ENCODE data around the gene SQOR. TPM values are rescaled to one million over a fixed set of nuclear protein-coding genes. Genes with fewer than 3 reads are reported as not detected.
A peak's percentile ranks its signal among the peaks of the same experiment; 100 is the strongest.

Gene SQOR
- 10 to 100 TPM; 67.0 to 90.3 (median 84.1) TPM for total RNA-seq

DNA sequence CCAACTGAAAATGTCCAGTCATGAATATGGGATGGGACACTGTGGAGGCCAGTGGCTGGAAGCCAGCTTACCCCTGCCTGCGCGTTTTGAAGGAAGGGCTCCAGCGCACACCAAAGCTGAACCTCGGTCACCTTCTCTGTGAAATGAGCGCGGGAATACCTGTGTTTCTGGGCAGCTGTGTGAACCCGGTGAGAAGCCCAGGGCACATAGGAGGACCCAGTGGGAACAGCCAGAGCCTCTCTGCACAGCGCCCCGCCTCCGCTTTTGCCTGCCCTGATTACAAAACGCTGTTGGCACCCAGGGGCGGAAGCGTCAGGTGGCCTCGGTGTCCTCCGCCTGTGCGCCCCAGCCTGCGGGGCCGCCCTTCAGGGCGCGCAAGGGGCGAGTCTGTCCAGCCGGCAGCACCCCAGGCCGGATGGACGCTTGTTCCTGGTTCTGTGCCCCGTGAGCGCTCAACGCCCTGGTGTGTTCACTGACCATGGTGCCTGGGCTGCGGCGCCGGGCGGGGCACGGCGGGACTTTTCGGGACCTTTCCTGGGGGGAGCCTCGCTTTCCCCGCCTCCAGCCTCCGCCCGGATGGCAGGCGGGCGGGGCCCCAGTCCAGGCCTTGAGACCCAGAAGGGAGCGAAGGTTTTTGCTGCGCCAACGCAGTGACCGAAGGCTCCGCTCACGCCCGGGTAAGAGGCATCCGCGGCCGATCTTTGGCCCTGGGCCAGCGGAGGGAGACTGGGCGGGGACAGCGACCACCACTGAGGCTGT is at the start of gene SQOR:
Gene SQOR, plus strand, starts transcription at position 598 of the 759 bp plus-strand sequence. CDS start 23,895 bp downstream, outside the sequence.
- TF ChIP-seq, protein P1, sequence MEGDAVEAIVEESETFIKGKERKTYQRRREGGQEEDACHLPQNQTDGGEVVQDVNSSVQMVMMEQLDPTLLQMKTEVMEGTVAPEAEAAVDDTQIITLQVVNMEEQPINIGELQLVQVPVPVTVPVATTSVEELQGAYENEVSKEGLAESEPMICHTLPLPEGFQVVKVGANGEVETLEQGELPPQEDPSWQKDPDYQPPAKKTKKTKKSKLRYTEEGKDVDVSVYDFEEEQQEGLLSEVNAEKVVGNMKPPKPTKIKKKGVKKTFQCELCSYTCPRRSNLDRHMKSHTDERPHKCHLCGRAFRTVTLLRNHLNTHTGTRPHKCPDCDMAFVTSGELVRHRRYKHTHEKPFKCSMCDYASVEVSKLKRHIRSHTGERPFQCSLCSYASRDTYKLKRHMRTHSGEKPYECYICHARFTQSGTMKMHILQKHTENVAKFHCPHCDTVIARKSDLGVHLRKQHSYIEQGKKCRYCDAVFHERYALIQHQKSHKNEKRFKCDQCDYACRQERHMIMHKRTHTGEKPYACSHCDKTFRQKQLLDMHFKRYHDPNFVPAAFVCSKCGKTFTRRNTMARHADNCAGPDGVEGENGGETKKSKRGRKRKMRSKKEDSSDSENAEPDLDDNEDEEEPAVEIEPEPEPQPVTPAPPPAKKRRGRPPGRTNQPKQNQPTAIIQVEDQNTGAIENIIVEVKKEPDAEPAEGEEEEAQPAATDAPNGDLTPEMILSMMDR (IDR thresholded peaks at IDR 0.05), result no peak
- ATAC-seq (ENCODE audit: low FRiP score) (peak; percentile 75), DNase-seq (ENCODE audit: low spot score) (peak; percentile 57)

DNA sequence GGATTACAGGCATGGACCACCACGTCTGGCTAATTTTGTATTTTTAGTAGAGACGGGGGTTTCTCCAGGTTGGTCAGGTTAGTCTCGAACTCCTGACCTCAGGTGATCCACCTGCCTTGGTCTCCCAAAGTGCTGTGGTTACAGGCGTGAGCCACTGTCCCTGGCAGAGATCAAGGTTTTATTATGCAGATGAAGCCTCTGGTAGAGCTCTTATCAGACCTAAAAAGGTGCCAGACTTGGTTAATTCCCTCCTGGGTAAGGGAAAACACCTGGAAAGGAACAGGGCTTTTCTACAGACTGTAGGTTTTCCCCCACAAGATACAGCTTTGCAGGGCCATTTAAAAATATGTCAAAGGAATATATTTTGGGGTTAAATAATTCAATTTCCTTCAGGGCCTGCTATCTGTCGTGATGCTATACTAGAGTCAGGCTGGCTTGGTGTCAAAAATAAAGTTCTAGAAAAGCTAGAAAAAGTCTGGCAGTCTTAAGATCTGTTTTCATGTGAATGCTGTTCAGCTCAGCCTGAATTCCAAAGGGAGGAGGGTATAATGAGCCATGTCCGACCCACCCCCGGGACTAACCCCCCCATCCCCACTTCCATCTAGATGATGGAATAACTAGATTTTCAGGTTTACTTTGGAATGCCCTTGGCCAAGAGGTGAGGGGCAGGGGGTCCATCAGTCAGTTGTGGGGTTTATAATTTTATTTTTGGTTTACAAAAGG is 49.6 kb upstream of the SQOR start:
- ATAC-seq (ENCODE audit: low FRiP score) (no peak), DNase-seq (ENCODE audit: low spot score) (no peak)
- TF ChIP-seq, protein P1 (IDR thresholded peaks at IDR 0.05), result no peak

DNA sequence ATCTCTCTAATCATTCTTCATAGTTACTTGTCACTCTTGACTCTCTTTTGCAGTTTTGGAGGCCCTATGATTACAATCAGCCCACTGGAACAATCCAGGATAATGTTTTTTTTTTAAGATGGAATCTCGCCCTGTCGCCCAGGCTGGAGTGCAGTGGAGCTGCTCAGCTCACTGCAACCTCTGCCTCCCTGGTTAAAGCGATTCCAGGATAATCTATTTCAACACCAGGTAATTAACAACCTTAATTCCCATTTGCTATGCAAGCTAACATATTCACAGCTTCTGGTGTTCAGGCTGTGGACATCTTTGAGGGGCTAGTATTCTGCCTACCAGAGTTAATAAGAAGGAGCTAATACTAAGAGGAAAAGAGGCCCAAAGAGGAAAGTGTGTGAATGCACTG is 48.7 kb upstream of the SQOR start:
- no peak for DNase-seq (ENCODE audit: low spot score)
- TF ChIP-seq, protein P1 (IDR thresholded peaks at IDR 0.05), result no peak
- ATAC-seq (ENCODE audit: low FRiP score), result no peak

DNA sequence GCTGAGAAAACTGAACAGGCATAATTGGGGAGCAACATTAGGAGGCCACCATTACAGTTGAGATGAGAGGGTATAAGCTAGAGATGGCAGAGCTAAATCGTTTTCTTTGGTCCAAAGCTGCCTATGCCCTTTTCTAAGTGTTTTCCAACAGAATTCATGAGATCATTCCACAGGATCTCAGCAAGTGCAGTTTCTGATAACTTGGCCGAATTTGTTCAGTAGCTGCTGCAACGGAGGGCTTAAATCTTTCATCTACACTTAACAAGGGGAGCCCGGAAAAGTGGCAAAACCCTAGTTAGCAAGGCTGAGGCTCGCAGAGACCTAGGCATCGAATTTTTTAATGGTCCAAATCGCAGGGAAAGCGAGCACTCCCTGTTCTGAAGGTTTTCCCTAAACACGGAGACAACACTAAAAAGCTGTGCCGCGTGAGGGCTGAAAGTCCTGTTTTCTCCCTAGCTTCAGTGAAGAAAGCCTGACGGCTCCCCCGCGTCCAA is 48.2 kb upstream of the SQOR start:
- DNase-seq (ENCODE audit: low spot score), result no peak
- TF ChIP-seq, protein P1 (IDR thresholded peaks at IDR 0.05), result no peak
- ATAC-seq (ENCODE audit: low FRiP score), result no peak

DNA sequence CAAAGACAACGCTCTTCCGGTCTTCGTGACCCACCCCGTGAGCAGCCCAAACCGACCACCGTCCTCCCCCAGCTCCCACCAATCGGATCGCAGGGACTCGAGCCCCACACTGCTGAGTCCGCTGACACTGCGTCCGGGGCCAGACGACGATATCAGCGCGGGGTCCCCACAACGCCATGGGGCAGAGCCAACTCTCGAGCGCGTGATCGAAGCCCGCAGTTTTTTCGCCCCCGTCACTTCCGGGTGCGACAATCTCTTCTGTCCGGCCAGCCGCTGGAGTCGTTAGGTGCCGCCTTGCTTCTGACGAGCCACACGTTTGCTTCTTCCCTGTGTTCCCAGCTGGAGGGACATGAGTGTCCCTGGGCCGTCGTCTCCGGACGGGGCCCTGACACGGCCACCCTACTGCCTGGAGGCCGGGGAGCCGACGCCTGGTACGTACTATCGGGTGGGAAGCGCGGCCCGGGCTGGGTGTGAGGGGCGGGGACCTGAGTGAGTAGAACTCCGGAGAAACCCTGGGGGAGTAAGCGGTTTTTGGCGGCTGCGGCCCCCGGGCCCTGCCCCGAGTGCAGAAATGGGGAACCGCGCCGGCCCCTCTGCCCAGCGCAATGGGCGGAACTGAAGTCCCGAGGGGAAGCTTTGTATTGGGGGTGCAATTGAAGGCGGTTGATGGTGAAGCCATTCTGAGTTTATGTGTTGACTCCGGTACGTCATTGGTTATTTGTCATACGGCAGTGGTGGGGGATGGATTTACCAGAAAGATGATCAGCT is 47.5 kb upstream of the SQOR start, which contains the start of gene BLOC1S6:
Gene BLOC1S6, plus strand, starts transcription at position 285 of the 768 bp plus-strand sequence. Its CDS starts 65 bp downstream, at position 350.
- peak; percentile 85 for ATAC-seq (ENCODE audit: low FRiP score)

DNA sequence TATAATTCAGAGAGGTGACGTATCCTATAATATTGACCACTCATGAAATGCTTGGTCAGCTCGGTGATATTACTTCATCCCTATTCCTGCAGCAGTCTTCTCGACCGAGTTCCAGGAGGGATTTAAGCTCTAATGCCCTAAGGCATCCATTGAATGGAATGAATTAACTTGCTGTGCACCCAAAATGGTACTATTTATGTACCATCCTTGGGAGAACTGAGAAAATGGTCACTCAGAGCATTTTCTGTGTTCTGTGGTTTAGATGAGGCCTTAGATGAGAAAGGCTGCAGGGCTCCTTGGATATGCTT is 47.0 kb upstream of the SQOR start:
- TF ChIP-seq, protein P1 (IDR thresholded peaks at IDR 0.05), result no peak
- no peak for DNase-seq (ENCODE audit: low spot score)
- ATAC-seq (ENCODE audit: low FRiP score), result no peak

More for the DNA sequence above, 47.5 kb upstream of the SQOR start, which contains the start of gene BLOC1S6:
- TF ChIP-seq, protein P1 (IDR thresholded peaks at IDR 0.05), result no peak
- DNase-seq (ENCODE audit: low spot score), result peak; percentile 67

Measured in omental fat pad (tissue), 4 donors.